ENCODE results near the gene SV2C.

GRCh38 chr5:76384189-76384588 lies 301.0 kb downstream of the SV2C start:
- TF ChIP-seq CTCF (IDR thresholded peaks at IDR 0.05; ENCODE audit: low read depth, low read length) (no peak), EZH2phosphoT487 (IDR thresholded peaks at IDR 0.05; ENCODE audit: low read depth) (no peak)
